DMS53 treated with DMSO at 0.1 percent for 48 hours (cell line): ENCODE data around the gene COPS9.

Source experiments
- DNase-seq: peaks from one replicate; lab custom pipeline; 2025; ENCODE audit not compliant: unreplicated experiment; lab: John Stamatoyannopoulos, UW

Gene COPS9

DNA sequence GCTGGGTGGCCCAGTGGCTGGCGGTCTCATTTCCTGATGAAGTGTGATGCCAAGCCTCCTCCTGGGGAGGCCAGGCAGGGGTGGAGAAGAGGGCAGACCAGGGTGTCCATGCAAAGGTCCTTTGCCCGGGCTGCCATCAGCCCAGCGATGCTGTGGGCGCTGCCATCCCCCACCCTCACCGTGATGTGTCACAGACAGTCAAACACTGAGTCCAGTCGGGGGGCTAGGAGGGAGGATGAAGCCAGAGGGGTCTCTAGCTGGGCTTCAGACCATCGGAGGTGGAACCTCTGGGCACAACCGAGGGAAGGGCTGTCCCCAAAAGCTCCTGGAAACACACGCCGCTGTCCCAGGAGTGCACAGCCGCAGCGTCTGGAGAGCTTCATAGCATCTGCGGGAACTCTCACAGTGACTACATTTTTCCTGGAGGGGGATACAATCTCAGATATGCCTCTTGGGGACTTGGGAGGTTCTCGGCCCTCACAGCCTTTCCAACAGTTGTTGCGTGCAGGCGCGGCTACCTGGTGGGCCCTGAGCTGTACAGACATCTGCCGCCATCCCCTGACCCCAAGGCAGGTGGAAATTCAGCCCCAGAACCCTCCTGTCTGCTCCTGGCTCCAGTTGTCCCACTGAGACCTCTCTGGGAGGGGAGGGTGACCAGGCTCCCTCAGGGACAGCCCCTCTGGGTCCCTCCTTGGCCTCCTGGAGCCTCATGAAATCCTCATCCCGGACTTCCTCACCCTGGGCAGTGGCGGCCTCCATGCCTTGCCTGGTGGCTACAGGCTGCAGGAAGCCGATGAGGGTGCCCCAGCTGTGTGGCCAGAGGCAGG is 30.9 kb upstream of the COPS9 start:
- DNase-seq = no peak

DNA sequence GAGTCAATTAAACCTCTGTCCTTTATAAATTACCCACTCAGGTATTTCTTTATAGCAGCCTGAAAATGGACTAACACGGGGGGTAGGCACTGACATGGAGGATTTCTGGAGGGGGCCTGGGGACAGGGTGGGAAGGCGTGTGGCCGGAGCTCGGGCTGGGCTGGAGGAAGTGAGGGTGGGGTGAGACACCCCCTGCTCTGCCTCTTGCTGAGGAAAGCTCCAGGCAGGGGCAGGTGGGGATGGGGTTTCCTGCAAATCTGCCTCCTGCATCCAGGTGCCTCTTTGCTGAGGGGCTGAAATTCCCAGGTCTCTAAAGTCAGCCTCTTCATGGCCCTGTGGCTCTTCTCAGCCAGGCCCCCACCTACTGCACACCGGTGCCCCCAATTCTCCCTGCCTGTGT is 30.1 kb upstream of the COPS9 start:
- no peak for DNase-seq

DNA sequence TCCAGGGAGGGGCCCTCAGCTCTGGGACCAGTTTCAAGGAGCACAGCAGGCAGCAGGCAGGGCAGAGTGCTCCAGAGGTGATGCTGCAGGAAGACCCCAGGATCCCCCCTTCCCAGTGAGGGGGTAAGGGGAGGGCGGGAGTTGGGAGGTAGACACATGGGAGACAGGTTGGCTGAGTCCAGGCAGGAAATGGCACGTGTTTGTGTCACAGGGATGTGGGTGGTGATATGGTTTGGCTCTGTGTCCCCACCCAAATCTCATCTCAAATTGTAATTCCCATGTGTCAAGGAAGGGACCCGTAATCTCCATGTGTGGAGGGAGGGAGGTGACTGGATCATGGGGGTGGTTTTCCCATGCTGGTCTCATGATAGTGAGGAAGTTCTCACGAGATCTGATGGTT is 29.6 kb upstream of the COPS9 start:
- DNase-seq = no peak

DNA sequence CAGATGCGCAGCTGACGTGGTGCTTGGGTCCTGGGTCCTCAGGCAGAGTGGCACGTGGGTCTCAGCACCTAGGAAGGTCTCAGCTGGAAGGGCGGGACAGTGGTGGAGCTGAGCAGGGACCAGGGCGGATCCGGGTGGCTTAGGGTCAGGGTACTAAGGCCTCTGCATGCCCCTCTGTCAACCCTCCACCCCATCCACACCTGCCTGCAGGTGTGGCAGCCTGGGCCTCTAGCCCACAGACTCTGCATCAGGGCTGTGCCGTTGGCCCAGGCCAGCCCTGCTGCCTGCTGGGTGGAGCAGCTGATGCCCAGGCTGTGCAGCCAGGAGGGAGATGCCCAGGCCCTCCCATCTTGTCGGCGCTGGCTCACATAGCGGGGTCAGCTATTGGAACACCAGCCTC is 28.9 kb upstream of the COPS9 start:
- no peak for DNase-seq

DNA sequence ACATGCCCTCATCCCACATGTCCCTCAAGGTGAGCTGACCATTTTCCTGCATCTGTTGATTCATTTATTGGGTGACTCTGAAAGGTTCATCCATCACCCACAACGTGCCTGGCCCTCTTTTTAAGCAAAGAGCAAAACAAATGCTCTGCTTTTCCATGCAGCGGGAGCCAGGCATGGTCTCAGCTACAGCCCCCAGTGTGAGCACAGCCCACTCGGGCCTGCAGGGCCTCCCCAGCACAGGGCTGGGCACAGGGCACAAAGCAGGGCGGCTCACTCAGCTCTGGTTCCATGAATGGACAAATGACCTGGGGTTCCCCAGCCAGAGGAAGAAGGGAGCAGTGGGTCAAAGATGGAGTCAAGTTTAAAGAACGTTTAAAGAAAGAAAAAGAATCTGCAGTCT is 28.5 kb upstream of the COPS9 start:
- DNase-seq = no peak

DNA sequence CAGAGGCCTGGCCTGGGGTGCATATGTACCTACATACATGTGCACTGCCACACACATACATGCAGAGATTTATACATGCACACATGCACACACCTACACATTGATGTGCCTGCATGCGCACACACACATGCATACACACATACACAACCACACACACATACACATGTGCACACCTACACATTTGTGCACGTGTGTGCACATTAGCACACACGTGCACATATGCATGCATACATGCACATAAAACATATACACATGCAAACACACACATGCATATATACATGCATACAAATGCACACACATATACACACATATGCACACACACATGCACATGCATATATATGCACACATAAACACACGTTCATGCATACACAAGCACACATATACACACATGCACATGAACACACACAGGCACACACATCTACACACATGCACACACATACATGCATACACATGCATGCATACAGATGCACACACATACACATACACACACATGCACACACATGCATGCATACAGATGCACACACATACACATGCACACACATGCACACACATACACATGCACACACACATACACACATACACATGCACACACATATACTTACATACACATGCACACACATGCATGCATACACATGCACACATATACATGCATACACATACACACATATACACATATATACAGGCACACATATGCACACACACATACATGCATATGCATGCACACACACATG is 27.9 kb upstream of the COPS9 start:
- DNase-seq = no peak

DNA sequence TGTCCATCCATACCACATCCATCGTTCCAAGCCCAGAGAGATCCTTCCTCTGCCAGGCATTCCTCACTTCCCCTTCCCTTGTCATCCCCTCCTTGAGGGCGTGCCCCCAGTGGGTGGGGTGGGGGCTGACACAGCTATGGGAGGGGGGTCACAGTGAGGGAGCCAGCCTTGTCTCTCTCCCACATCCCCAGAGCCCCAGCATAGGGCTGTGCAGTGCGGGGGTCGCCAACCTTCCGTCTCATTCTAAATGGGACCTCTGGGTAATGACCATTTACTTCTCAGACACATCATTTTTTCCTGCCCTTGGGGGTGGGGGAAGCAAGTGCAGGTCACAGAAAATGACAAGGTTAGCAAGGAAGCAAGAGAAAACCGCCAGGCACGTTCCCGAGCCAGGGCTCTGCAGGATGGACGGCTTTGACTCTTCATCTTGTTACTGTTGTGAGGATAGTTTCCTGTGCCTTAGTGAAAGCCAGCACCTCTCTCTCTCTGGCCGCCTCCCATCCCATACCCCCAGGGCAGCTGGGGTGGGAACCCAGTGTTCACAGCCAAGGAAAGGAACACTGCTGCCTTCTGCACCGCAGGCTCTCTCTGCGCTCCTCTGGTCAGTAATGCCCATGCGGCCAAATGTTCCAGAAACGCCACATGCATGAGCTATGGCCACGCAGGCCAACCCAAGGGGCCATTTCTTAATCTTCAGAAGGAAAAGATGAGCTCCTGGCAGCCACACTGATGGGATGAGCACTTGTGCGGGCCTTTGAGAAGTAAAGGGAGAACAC is 27.0 kb upstream of the COPS9 start:
- DNase-seq = no peak

DNA sequence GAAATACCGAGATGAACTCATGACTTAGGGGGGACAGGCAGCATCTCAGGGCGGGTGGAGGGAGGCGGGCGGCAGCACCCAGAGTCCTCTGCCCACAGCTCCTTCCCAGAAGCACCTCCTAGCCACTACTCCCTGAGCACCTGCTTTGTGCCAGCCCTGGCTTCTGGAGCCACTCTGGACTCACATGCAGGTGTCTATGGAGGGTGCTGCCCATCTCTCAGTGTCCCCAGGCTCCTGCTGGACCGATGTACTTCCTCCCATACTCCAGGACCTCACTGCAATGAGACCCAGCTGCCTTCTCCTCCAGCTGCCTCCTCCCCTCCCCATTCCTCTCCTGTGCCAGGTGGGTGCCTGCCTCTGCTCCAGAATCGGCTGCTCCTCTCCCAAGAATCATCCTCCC is 26.4 kb upstream of the COPS9 start:
- no peak for DNase-seq

DNA sequence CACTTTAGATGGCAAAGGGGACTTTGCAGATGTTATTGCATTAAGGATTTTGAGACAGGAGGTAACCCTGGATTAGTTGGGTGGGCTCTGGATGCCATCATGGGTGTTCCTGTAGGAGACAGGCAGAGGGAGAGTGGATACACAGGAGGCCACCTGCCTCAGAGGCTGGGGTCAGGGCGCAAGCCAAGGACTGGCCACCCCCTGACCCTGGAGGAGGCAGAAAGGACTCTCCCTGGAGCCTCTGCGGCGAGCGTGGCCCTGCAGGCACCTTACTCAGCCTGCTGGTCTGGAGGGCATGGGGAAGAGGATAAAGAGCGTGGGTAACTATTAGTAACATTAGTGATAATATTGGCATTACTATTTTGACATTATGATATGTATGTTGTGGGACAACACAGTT is 25.9 kb upstream of the COPS9 start:
- no peak for DNase-seq

DNA sequence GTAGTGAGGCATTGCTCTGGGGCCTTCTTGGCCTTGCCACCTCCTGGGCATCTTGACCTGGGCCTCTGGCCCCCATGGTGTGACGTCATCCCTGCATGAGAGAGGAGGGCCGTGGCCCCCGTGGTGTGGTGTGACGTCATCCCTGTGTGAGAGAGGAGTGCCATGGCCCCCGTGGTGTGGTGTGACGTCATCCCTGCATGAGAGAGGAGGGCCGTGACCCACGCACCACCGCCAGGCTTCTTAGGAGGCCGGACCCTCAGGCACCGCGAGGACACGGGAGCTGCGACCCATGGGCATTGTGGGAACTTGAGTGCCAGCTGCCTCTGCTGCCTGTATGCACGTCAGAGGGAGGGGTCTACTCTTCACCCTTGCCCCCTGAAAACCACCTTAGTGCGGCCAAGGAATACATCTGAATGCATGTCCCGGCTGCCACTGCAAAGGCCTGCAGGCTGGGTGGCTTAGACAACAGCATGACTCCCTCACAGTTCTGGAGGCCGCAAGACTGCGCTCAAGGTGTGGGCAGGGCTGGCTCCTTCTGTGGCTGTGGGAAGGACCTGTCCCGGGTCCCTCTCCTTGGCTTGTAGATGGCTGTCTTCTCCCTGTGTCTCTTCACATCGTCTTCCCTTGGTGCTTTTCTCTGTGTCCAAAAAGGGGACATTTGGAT is 25.1 kb upstream of the COPS9 start:
- DNase-seq = no peak

DNA sequence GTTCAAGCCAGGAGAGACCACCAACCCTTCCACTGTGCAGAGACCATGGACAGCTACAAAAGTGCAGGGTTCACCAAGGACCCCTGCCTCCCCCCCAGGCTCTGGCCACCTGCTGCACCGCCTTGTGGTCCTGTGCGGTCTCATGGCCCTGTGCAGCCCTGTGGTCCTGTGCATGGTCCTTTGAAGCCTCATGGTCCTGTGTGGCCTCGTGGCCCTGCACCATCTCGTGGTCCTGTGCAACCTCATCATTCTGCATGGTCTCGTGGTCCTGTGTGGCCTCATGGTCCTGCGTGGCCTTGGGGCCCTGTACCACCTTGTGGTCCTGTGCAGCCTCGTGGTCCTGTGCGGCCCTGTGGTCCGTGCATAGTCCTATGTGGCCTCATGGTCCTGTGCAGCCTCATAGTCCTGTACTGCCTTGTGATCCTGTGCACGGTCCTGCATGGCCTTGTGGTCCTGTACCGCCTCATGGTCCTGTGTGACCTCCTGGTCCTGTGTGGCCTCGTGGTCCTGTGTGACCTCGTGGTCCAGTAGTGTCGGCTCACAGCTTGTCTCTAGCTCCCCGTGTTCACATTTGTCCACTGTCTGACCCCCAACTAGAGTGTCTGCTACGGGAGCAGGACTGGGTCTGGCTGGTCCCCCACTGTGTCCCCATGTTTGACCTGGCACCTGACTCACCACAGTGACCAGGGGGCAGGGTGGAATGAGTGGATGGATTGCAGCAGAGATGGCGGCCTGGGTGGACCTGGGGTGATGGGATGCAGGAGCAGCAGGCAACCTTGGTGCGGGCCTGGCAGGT is 24.4 kb upstream of the COPS9 start:
- DNase-seq = no peak

DNA sequence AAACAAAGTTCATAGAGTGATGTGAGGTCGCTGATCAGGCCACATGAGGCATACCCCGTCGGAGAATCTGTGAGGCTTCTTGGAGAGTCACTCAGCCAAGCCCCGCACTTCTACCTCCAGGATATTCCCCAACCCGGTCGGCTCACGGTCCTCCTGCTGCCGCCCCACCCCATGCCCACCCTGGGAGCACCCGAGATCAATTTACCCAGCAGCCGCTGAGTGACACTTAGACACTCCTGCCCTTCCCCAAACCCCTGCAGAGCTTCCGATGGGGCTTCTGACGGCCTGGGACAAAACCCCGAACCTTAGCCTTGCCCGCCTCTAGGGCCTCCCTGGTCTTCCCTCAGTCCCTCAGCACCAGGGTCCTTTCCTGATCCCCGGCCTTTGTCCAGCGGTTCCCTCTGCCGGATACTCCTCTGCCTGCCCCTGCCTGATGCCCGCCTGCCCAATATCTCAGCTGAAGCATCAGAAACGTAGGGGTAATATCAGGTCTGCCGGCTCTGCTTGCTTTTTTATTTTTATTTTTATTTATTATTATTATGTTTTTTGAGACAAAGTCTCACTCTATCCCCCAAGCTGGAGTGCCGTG is 23.2 kb upstream of the COPS9 start:
- DNase-seq = no peak

DNA sequence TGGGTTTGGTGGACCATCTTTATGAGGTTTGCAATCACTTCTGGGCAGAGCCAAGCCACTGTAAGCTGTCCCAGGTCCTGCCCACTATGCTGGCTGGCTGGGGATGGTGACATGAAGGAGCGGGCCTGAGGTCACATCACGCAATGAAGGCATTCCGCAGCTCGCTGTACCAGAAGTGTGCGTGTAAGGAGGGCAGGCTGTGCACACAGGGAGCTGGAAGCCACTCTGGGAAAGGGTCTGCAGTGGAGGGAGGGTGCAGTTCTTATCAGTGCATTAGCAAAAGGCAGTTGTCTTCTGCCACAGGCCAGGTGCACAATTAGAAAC is 21.0 kb upstream of the COPS9 start:
- no peak for DNase-seq

DNA sequence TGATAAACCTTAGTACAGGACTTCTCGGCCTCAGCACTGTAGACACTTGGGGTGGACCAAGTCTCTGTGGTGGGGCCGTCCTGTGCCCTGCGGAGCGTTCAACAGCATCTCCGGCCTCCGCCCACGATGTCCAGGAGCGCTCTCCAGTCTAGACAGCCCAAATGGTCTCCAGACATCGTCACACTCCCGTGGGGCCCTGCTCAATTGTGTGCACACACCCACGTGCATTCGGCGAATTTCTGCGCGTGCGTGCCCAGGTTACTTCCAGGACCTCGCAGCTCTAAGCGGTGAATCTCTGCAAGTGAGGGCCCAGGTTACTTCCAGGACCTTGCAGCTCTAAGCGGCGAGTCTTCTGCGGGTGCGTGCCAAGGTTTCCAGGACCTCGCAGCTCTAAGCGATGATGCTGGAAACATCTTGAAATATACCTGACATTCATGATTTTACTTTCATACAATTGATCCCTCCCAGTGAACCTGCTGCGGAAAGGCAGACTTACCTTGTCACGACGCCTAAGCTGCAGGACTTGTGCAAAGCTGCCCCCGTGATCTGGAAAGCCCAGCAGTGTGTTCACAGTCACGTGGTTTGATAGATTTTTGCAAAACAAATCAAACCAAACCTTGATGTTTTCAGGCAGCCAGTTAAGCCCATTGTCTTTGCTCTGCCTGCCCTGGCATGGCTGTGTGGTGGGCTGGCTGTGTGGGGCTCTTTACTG is 20.5 kb upstream of the COPS9 start:
- DNase-seq = no peak

DNA sequence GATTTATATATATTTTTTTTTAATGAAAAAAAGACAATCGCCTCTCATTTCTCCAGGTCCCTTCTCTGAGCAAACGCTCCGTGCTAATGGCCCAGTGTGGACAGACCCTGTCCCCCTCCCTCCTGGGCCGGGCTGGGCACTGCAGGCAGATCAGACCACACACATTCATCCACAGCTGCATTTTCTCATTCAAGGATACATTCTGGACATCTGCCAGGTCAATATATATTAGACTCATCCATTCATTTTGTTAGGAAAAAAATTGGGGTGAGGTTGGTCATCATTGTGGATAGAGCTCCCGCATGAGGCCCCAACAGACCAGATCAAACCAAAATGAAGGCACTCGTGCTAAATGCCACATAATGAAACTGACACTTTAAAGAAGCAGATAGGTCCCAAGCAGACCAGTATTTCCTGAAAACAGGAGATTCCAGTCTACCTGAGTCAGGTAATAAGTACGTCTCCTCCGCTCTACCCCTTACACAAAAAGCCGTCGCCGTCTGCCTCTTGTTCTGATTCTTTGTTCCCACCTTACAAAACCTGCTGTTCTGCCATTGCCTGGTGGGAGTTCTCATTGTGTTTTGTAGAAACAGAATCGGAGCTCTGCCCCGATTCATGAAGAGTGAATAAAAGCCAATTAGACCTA is 19.8 kb upstream of the COPS9 start:
- DNase-seq = no peak

DNA sequence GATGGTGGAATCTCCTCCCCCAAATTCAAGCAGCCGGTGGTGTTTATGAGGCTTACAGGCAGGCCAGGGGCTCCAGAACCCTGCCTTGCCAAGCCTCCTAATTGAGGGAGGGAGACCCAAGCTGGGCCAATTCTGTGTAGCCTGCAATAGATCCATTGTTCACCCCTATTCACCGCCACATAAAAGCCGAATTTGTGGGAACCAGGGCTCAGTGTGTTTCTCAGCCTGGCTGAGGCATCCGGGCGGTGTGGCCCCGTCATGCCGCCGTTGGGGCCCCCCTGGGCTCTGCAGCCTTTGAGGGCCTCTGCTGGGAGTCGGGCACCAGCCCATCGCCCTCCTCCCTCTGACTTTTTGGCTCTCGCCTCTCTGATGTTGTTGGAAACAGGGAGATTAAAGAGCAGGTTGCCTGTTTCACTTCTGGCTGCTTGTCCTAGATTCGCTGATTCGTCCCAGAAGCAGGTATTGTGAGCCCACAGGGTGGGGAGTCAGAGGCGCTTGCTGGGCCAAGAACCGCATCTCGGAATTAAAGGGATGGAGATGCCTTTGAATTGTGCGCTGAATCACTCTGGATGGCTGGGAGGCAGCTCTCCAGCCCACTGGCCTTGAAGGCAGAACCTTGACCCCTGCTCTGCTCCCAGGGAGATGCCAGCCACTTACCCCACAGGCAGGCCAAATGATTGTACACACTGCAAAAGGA is 19.1 kb upstream of the COPS9 start:
- DNase-seq = no peak

DNA sequence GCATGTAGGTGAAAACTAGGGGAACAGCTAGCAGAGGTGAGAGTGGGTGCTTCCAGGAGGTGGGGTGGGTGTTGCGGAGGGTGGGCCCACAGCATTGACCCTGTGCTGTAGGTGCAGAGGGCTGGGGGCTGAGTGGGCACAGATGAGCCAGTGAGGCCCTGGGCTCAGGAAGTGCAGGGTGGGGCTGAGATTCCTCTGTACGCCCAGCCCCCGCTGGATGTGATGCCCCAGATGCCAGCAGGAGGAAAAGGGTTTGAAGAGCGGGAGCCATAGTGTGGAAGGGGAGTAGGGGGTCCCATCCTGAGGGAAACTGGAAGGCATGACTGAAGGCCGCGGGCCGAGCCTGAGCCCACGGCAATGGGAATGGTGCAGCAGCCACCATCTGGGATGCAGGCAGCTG is 18.5 kb upstream of the COPS9 start:
- DNase-seq = no peak

DNA sequence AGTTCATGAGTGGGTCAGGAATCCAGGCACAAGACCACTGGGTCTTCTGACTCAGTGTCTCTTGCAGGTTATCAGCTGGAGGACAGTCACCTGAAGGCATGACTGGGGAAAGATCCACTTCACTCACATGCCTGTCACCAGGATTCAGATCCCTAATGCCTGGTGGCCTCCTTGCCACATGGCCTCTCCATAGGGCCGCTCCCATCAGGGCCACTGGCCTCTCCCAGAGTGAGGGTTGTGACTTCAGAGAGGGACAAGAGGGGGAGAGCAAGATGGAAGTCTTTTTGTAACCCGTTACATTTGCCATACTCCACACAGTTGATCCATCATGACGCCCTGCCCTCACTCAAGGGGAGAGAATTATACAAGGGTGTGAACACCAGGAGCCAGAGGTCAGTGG is 17.3 kb upstream of the COPS9 start:
- DNase-seq = no peak
